Nephron progenitor cell (in vitro differentiated cells): ENCODE data around the gene CST3.

Source experiments
- DNase-seq: peaks from one replicate; pipeline ENCODE4 v3.0.0; 2021
- H3K27ac Mint-ChIP-seq: 2 replicates; pipeline ENCODE4 v1.8.0; 2021; ENCODE audit warnings: mild to moderate bottlenecking, moderate library complexity, mixed read lengths
- H3K27me3 Mint-ChIP-seq: 2 replicates; pipeline ENCODE4 v1.8.0; 2021; ENCODE audit warnings: mild to moderate bottlenecking, low read depth, mixed read lengths; ENCODE audit not compliant: poor library complexity
- H3K36me3 Mint-ChIP-seq: 2 replicates; pipeline ENCODE4 v1.8.0; 2021; ENCODE audit warnings: low read depth, mixed read lengths
- H3K4me1 Mint-ChIP-seq: 2 replicates; pipeline ENCODE4 v1.8.0; 2021; ENCODE audit warnings: mixed read lengths
- H3K4me3 Mint-ChIP-seq: 2 replicates; pipeline ENCODE4 v1.8.0; 2021; ENCODE audit warnings: mild to moderate bottlenecking, moderate library complexity, mixed read lengths
- H3K9me3 Mint-ChIP-seq: 2 replicates; pipeline ENCODE4 v1.8.0; 2021; ENCODE audit warnings: mild to moderate bottlenecking, moderate library complexity, mixed read lengths
- TF ChIP-seq, protein P1 (sequence below): fragments of 200-600 bp; sonication (generic); IDR thresholded peaks from 2 replicates; pipeline ENCODE4 v1.5.0; 2021; ENCODE audit warnings: antibody characterized with exemption

The CST3 gene

DNA sequence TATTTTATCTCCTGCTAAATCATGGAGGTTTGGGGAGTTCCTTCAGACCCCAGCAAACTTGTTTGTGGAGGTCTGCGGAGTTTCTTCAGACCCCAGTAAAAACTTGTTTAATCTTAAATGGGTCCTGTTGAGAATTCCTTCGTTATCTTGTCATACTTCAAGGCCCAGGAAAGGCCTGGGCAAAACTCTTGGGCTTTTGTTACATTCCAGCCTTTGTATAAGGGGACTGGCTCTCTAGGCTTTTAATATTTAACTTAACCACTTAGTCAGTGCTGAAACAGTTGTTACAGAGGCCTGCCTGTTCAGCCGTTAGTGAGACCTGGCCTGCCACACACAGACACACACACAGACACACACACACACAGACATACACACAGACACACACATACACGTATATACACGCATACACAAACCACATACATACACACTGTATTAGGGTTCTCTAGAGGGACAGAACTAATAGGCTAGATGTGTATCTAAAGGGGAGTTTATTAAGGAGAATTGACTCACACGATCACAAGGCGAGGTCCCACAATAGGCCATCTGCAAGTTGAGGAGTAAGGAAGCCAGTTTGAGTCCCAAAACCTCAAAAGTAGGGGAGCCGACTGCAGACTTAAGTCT, 21.3 kb upstream of the CST3 start:
- peak overlapping the region; percentile 27 for H3K27ac Mint-ChIP-seq
- no peak for DNase-seq
- peaks cover 2% of the 10 kb centered on the region for H3K27me3 Mint-ChIP-seq
- TF ChIP-seq, protein P1, sequence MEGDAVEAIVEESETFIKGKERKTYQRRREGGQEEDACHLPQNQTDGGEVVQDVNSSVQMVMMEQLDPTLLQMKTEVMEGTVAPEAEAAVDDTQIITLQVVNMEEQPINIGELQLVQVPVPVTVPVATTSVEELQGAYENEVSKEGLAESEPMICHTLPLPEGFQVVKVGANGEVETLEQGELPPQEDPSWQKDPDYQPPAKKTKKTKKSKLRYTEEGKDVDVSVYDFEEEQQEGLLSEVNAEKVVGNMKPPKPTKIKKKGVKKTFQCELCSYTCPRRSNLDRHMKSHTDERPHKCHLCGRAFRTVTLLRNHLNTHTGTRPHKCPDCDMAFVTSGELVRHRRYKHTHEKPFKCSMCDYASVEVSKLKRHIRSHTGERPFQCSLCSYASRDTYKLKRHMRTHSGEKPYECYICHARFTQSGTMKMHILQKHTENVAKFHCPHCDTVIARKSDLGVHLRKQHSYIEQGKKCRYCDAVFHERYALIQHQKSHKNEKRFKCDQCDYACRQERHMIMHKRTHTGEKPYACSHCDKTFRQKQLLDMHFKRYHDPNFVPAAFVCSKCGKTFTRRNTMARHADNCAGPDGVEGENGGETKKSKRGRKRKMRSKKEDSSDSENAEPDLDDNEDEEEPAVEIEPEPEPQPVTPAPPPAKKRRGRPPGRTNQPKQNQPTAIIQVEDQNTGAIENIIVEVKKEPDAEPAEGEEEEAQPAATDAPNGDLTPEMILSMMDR = no peak
- H3K4me3 Mint-ChIP-seq = no peak overlapping the region
- no peaks in the 10 kb centered on the region for H3K9me3 Mint-ChIP-seq
- H3K4me1 Mint-ChIP-seq = peaks cover 30% of the 10 kb centered on the region
- H3K36me3 Mint-ChIP-seq = no peaks in the 10 kb centered on the region

DNA sequence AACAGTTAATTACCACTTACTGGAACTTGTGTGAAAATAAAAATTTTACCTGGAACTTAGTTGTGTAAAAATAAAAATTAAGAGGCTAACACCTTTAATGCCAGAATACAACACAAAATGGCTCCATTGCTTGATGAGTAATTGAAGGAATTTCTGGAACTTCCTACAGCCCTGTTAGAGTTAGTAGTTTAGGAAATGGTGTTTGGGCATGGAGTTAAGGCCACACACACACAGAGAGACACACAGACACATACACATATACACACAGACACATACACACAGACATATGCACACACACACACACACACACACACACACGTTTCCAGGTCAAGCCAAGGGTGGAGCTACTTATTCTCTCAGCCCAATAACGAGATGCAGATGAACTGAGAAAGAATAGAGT, 20.6 kb upstream of the CST3 start:
- H3K4me1 Mint-ChIP-seq = peaks cover 30% of the 10 kb centered on the region
- no peak overlapping the region for H3K27ac Mint-ChIP-seq
- H3K4me3 Mint-ChIP-seq = no peak overlapping the region
- H3K27me3 Mint-ChIP-seq = peaks cover 2% of the 10 kb centered on the region
- no peaks in the 10 kb centered on the region for H3K9me3 Mint-ChIP-seq
- TF ChIP-seq, protein P1 = no peak
- H3K36me3 Mint-ChIP-seq = no peaks in the 10 kb centered on the region
- DNase-seq = no peak

DNA sequence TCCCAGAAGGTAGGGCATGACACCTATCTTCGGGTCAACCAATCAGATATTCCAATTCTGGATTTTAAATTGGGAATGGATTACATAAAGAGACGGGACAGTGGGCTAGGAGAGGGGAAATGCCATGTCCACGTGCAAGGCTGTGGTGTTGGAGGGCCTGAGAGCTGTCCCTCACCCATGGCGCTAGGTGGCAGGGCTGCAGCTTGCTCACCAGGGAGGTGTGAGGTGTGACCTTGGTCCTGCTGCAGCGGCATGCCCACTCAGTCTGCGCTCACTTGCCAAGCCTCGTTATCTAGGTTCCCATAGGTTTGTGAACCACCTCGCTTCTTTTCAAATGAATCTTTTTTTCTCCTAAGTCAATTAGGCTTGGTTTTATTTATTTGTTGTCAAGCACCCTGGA, 19.4 kb upstream of the CST3 start:
- DNase-seq = no peak
- peaks cover 30% of the 10 kb centered on the region for H3K4me1 Mint-ChIP-seq
- TF ChIP-seq, protein P1 = no peak
- no peak overlapping the region for H3K27ac Mint-ChIP-seq
- no peaks in the 10 kb centered on the region for H3K9me3 Mint-ChIP-seq
- no peaks in the 10 kb centered on the region for H3K36me3 Mint-ChIP-seq
- H3K27me3 Mint-ChIP-seq = peaks cover 2% of the 10 kb centered on the region
- no peak overlapping the region for H3K4me3 Mint-ChIP-seq

DNA sequence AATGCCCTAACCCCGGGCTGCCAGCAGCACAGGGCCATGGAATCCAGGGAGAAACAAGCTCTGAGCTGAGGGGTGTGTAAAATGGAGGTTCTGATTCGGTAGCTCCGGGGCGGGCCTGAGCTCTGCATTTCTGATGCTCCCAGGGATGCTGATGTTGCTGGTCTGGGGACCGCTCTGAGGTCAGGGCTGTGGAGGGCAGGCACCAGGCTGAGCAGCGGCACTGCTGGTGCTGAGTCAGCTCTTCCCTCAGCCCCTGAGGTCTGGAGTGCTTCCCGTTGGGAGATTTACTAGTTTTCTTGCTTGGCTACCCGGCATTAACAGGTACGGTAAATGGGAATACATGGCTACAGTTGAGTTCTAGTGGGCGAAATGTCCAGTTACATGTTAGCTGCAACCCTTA, 18.6 kb upstream of the CST3 start:
- Mint-ChIP-seq H3K4me1 (peaks cover 27% of the 10 kb centered on the region), H3K36me3 (no peaks in the 10 kb centered on the region), H3K9me3 (no peaks in the 10 kb centered on the region), H3K27me3 (peaks cover 2% of the 10 kb centered on the region), H3K27ac (no peak overlapping the region), H3K4me3 (no peak overlapping the region)
- no peak for DNase-seq
- TF ChIP-seq, protein P1 = no peak

DNA sequence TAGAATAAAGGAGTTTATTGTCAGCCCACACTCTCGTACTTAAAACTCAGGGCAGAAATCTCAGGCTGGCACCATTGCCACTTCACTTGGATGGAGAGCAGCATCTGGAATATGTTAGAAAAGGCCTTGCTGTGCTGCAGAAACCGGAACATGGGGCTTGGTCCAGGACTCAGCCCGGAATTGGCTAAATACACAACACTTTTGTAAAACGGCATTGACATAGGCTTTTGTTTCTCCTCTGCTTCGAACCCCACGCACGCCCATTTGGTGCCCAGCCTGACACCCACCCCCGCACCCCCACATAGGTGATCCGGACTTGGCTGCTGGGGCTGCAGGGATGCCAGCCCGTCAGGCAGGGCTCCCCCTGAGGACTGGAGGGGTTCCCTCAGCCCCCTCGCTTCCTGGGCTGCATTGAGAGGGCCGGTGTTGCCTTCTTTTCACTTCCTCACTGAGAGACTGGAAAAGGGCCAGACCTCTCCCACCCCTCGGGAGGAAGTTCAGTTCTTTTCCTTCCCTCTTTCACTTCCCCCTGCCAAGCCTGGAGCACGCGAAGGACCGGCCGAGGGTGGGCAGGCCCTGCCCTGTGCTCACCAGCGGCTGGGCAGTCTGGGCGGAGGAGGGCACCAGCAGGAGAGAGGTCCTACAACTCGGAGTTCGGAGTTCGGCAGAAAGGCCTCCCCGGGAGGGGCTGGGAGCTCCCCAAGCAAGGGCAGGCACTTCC, 17.9 kb upstream of the CST3 start:
- Mint-ChIP-seq H3K4me1 (peaks cover 22% of the 10 kb centered on the region), H3K27me3 (peaks cover 5% of the 10 kb centered on the region), H3K27ac (no peak overlapping the region), H3K4me3 (no peak overlapping the region), H3K36me3 (no peaks in the 10 kb centered on the region), H3K9me3 (no peaks in the 10 kb centered on the region)
- TF ChIP-seq, protein P1 = no peak
- DNase-seq = no peak

DNA sequence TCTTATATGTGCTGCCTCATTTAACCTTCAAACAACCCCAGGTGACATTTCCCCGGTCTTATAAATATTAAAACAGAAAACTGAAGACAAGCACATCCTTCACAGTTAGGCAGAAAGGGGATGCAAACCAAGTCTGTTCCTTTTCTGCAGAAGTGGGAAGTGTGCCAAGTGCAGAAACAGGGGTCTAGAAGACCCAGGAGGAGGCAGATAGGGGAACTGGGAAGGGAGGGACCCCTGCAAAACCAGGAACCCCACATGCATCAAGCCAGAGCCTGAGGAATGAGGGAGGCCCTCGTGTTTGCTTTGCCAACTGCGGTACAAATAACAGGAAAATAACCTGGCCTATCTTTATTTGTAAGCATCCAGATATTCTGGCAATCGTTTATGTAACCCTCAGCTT, 17.0 kb upstream of the CST3 start:
- no peaks in the 10 kb centered on the region for H3K9me3 Mint-ChIP-seq
- TF ChIP-seq, protein P1 = no peak
- H3K4me1 Mint-ChIP-seq = peaks cover 12% of the 10 kb centered on the region
- no peak overlapping the region for H3K4me3 Mint-ChIP-seq
- DNase-seq = no peak
- H3K27ac Mint-ChIP-seq = no peak overlapping the region
- no peaks in the 10 kb centered on the region for H3K36me3 Mint-ChIP-seq
- H3K27me3 Mint-ChIP-seq = peaks cover 6% of the 10 kb centered on the region
